GM19463 (cell line): ENCODE measurements around the gene ZBTB7C.

Source experiments
- ATAC-seq: cut with Tn5 transposase; IDR thresholded peaks from one replicate; pipeline ENCODE4 v1.9.1; 2021; ENCODE audit warnings: mild to moderate bottlenecking, moderate library complexity; ENCODE audit not compliant: unreplicated experiment

Gene ZBTB7C

DNA sequence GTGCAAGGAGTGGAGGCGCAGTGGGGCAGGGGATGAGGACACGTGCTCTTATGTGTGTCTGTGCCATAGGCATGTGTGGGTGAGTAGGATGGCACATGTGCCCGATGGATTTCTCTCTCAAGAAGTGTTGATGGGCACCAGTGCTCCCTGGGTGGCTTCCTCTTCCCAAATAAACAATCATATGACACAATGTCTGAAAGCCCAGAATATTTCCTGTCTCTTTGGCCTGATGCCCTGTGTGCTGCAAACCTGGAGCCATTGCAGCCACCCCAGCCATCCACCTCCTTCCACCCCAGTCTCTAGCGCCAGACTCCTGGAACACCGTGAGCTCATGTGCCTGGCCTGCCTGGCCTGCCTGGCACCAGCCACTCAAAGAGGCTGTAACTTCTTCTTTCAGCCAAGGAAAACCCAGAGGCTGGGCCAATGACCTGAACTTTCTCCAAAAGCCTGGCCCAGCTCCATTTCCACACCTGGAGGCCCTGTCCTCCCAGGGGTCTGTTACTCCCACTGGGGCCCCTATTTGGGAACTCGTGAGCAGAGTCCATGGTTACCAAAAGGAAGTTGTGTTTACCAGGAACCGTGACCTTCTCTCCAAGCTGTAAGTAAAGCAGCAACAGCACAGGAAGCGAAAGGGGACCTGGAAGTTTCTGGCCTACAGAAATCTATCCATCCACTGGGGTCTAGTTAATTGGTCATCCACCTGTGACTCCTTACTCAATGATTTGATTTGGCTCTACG is 9.5 kb upstream of the ZBTB7C start:
- ATAC-seq, result no peak

DNA sequence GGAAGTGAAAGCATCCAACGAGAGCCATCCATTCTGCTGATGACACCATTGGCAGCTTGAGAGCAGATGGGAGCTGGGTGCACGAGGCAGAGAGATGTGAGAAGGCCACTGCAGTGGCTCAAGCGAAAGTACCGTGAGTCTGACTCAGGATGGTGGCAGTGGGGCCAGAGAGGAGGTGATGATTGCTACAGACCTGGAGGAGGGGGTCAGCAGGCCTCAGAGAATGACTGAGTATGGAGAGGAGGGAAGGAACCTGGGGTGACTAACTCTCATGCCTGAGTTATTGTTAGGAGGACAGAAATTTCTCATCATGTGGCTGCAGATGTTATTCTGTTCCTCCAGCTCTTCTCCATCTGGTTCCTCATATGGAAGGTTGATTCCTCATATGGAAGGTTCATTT is 8.8 kb upstream of the ZBTB7C start:
- ATAC-seq, result no peak

- ATAC-seq, result no peak
Observed at GRCh38 chr18:48413342-48413741, 4.2 kb upstream of the ZBTB7C start.

DNA sequence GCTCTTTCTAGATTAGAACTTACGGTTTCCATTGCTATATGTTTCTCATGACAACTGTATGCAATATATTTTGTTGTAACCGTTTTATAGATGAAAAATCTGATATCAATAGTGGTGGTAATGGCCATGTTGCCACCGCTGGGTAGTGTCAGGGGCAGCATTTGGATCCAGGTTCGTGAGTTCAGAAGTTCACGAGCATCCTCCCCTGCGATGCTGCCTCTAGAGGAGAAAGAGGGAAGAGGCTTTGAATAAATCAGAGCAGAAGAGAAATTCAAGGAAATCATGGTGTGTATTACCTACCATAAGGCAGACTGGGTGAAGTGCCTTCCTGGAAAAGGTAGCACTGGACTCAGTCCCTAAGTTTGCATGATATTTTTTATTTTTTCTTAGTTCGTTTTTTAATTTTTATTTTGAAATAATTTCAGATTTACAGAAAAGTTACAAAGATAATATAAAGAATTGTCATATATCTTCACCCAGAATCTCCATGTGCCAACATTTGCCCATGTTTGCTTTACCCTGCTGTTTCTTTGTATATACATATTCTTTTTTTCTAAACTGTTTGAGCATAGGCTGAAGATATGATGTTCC is 3.3 kb upstream of the ZBTB7C start:
- ATAC-seq, result no peak

GRCh38 chr18:48410095-48410920 is 1.1 kb upstream of the ZBTB7C start:
- peak; percentile 97 for ATAC-seq

GRCh38 chr18:48409591-48410094 is 460 bp upstream of the ZBTB7C start:
- peak; percentile 7 for ATAC-seq

- no peak for ATAC-seq
Observed at GRCh38 chr18:48408111-48408726, 964 bp downstream of the ZBTB7C start.

GRCh38 chr18:48407358-48407757 is 1.8 kb downstream of the ZBTB7C start:
- ATAC-seq, result no peak

- no peak for ATAC-seq
Observed at GRCh38 chr18:48405978-48406377, 3.2 kb downstream of the ZBTB7C start.

- ATAC-seq, result no peak
Observed at GRCh38 chr18:48404716-48405507, 4.3 kb downstream of the ZBTB7C start.

DNA sequence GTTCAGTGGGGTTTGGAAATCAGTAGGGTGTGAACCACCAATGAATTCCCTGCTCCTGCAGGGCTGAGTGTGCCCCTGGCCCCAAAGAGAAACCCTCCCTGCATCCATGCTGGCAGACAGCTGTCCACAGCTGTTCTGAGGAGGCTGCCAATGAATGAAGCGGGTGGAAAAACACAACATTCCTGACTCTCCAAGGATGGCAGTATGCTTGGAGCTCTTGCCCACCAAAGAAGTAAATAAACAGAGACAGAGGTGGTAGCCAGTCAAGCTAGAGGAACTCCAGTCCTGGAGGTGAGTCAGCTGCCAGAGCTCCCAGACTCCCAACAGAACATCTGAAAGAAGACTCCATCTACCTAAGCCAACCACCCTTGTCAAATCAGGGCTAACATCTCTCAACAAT is 6.2 kb downstream of the ZBTB7C start:
- ATAC-seq, result no peak

DNA sequence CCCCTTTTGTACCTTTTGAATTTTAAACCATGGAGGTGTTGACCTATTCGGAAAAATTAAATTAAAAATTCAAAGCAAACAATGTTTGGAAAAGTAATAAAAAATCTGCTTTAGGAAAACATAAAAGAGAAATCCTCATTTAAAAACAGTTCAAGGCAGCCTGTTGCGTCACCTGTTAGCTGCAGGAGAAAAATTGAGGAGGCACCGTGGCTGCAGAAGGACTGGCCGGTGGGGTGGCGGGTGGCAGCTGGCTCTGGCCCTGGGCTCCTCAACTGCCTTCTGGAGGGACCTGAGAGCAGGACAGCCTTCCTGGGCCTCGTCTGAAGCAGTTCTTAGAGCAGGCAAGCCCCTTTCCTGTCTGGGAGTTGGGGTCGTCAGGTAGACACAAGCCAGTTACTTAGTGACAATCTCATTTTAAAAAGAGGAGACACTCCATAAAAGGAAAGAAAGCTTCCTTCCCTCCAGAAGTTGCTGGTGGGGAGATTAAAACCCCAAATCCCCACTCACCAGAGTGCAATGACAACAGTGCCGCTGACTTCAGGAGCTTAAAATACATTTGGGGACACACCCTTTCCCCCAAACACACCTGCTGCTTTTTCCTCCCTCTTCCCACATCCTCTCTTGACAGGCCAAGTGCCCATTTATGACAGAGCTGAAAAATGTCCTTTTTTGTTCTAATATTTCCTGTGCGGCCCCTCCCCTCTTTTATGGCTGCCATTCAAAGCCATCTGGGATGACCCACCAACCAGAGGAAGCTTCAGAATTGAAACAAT is 9.7 kb downstream of the ZBTB7C start:
- ATAC-seq, result no peak

DNA sequence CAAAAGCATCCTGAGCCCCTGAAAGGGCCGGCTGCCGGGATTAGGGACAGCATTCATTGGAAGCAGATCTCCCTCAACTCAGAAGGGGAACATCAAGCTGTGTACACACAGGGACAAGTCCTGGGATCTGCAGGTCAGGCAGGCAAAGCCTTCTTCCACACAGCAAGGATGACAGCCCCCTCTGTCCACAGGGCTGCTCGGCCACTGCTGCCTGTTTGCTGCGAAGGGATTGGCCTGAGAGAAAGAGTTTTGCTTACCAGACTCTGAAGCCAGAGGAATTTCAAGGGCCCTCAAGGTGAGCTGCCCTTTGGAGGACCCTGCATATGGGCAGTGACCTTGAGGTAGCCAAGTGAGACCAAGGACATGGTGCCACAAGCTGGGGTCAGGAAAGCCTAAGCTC is 11.1 kb downstream of the ZBTB7C start:
- ATAC-seq, result no peak

- ATAC-seq, result no peak
Observed at GRCh38 chr18:48397021-48397420, 12.2 kb downstream of the ZBTB7C start.

GRCh38 chr18:48396561-48396960 is 12.6 kb downstream of the ZBTB7C start:
- ATAC-seq, result no peak

GRCh38 chr18:48395646-48396045 is 13.5 kb downstream of the ZBTB7C start:
- no peak for ATAC-seq

DNA sequence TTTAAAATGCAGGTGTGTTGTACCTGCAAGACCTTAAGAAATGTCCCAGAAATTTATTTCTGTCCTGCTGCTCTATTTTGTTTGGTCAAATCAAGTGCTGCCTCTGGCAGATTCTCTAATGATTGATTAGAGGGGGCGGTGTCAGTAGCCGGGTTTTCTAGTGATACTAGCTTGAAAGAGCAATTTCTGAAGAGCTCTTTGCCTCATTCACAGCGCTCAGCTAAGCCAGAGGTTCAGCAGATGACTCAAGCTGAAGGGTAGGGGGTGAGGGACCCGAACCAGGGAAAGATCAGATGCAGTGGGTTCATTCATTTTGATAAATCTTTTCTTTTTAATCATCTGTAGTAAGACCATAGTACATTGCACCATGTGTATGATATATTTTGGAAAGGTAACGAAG is 15.0 kb downstream of the ZBTB7C start:
- ATAC-seq, result no peak

GRCh38 chr18:48393776-48394175 is 15.4 kb downstream of the ZBTB7C start:
- ATAC-seq, result no peak

- no peak for ATAC-seq
Observed at GRCh38 chr18:48393170-48393569, 16.0 kb downstream of the ZBTB7C start.

DNA sequence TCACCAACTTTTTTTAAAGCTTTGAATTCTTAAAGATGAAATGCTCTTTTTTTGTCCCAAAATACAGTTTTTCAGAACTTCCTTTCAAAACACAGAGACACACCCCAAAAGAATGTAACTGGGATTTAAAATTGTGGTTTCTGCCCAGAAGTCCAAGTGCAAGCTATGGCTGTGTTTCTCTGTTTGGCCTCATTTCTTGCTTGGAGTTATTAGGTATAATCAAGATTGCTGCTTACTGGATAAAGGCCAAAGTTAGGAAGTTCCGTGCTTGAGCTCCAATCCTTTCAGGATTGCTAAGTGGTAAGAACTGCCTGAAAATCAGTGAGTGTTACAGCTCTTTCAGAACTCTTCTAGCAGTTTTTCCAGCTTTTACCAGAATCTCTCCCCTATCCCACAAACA is 16.9 kb downstream of the ZBTB7C start:
- ATAC-seq, result no peak
